Measurements from ENCODE around the gene SMIM38. TPM values are rescaled to one million over a fixed set of nuclear protein-coding genes. Genes with fewer than 3 reads are reported as not detected.

Gene SMIM38
- total and polyA plus RNA-seq, 4 donors, result 0.08 to 1.3 (median 0.43) TPM

GRCh38 chr11:69134957-69135356 is 20.8 kb upstream of the SMIM38 start:
- ATAC-seq (ENCODE audit: insufficient read depth, low FRiP score), result no peak
- H3K4me1 ChIP-seq (ENCODE audit: control insufficient read depth in 5 of 5, insufficient read depth in 5 of 5, low read length in 5 of 5), result peaks cover 0 to 14% (median 3%) of the 10 kb centered on the region in 5 donors
- no peak overlapping the region for H3K27ac ChIP-seq (ENCODE audit: low read depth in 1 of 2, low read length in 1 of 2)
- DNase-seq, result no peak
- no peak overlapping the region for H3K4me3 ChIP-seq
- TF ChIP-seq, protein P1, sequence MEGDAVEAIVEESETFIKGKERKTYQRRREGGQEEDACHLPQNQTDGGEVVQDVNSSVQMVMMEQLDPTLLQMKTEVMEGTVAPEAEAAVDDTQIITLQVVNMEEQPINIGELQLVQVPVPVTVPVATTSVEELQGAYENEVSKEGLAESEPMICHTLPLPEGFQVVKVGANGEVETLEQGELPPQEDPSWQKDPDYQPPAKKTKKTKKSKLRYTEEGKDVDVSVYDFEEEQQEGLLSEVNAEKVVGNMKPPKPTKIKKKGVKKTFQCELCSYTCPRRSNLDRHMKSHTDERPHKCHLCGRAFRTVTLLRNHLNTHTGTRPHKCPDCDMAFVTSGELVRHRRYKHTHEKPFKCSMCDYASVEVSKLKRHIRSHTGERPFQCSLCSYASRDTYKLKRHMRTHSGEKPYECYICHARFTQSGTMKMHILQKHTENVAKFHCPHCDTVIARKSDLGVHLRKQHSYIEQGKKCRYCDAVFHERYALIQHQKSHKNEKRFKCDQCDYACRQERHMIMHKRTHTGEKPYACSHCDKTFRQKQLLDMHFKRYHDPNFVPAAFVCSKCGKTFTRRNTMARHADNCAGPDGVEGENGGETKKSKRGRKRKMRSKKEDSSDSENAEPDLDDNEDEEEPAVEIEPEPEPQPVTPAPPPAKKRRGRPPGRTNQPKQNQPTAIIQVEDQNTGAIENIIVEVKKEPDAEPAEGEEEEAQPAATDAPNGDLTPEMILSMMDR (IDR thresholded peaks at IDR 0.05; ENCODE audit: control extremely low read depth, extremely low read depth), result no peak
- no peaks in the 10 kb centered on the region for H3K36me3 ChIP-seq (ENCODE audit: control insufficient read depth in 4 of 4, insufficient read depth in 4 of 4, low read length in 4 of 4)
- peaks cover 0 to 6% (median 0%) of the 10 kb centered on the region in 4 donors for H3K9me3 ChIP-seq (ENCODE audit: control insufficient read depth in 4 of 4, insufficient read depth in 3 of 4, low read length in 3 of 4)
- 81 to 94% methylated on average over 8 of the region's 8 CpGs for WGBS, 2 donors
- no peak overlapping the region for H3K9ac ChIP-seq (ENCODE audit: insufficient read depth in 1 of 2, low read length in 2 of 2)
- no peaks in the 10 kb centered on the region for H3K27me3 ChIP-seq (ENCODE audit: control insufficient read depth in 3 of 3, insufficient read depth in 3 of 3, low read length in 2 of 3)

- ATAC-seq (ENCODE audit: insufficient read depth, low FRiP score) (no peak), DNase-seq (no peak)
- H3K4me3 ChIP-seq, result no peak overlapping the region
- H3K27ac ChIP-seq (ENCODE audit: low read depth in 1 of 2, low read length in 1 of 2), result no peak overlapping the region
- no peaks in the 10 kb centered on the region for H3K36me3 ChIP-seq (ENCODE audit: control insufficient read depth in 4 of 4, insufficient read depth in 4 of 4, low read length in 4 of 4)
- TF ChIP-seq, protein P1 (IDR thresholded peaks at IDR 0.05; ENCODE audit: control extremely low read depth, extremely low read depth), result no peak
- H3K9me3 ChIP-seq (ENCODE audit: control insufficient read depth in 4 of 4, insufficient read depth in 3 of 4, low read length in 3 of 4), result peaks cover 0 to 6% (median 0%) of the 10 kb centered on the region in 4 donors
- 87 to 88% methylated on average over 14 of the region's 14 CpGs for WGBS, 2 donors
- H3K9ac ChIP-seq (ENCODE audit: insufficient read depth in 1 of 2, low read length in 2 of 2), result no peak overlapping the region
- peaks cover 0 to 11% (median 3%) of the 10 kb centered on the region in 5 donors for H3K4me1 ChIP-seq (ENCODE audit: control insufficient read depth in 5 of 5, insufficient read depth in 5 of 5, low read length in 5 of 5)
- H3K27me3 ChIP-seq (ENCODE audit: control insufficient read depth in 3 of 3, insufficient read depth in 3 of 3, low read length in 2 of 3), result no peaks in the 10 kb centered on the region
These were observed 20.0 kb upstream of the SMIM38 start for GRCh38 chr11:69135420-69136363.

DNA sequence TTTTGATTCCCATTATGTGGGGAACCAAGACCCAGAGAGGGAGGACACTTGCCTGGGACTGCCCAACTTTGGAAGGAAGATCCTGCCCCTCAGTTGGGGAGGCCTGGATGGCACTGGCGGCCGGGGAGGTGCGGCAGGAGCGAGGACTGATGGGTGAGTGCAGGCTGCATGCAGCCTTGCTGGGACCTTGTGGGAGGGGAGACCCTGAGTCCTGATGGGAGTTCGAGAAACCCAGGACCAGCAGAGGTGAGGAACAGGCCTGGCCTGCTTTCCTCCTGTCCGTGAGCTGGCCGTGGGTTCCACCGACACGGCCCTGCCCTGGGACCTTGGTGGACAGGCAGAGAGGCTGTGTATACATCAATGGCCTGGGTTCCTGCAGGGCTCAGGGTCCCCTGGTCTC is 19.3 kb upstream of the SMIM38 start:
- no peaks in the 10 kb centered on the region for H3K36me3 ChIP-seq (ENCODE audit: control insufficient read depth in 4 of 4, insufficient read depth in 4 of 4, low read length in 4 of 4)
- peaks cover 0 to 6% (median 0%) of the 10 kb centered on the region in 4 donors for H3K9me3 ChIP-seq (ENCODE audit: control insufficient read depth in 4 of 4, insufficient read depth in 3 of 4, low read length in 3 of 4)
- H3K27ac ChIP-seq (ENCODE audit: low read depth in 1 of 2, low read length in 1 of 2), result no peak overlapping the region
- DNase-seq (no peak), ATAC-seq (ENCODE audit: insufficient read depth, low FRiP score) (no peak)
- 92 to 97% methylated on average over 9 of the region's 9 CpGs for WGBS, 2 donors
- TF ChIP-seq, protein P1 (IDR thresholded peaks at IDR 0.05; ENCODE audit: control extremely low read depth, extremely low read depth), result no peak
- peaks cover 0 to 4% (median 0%) of the 10 kb centered on the region in 5 donors for H3K4me1 ChIP-seq (ENCODE audit: control insufficient read depth in 5 of 5, insufficient read depth in 5 of 5, low read length in 5 of 5)
- no peak overlapping the region for H3K4me3 ChIP-seq
- no peak overlapping the region for H3K9ac ChIP-seq (ENCODE audit: insufficient read depth in 1 of 2, low read length in 2 of 2)
- no peaks in the 10 kb centered on the region for H3K27me3 ChIP-seq (ENCODE audit: control insufficient read depth in 3 of 3, insufficient read depth in 3 of 3, low read length in 2 of 3)
